Measurements from ENCODE around the gene SPATA13. TPM values are rescaled to one million over a fixed set of nuclear protein-coding genes. Genes with fewer than 3 reads are reported as not detected.

The SPATA13 gene
- total RNA-seq, 1 experiment from 2014 or later: 21.4 TPM

GRCh38 chr13:24175847-24176246, 15.3 kb downstream of the SPATA13 start:
- Histone ChIP-seq H3K79me2 (ENCODE audit: insufficient read depth, low read length) (peaks cover 97% of the 10 kb centered on the region), H3K27me3 (ENCODE audit: insufficient read depth, low read length) (no peaks in the 10 kb centered on the region), H3K9me3 (ENCODE audit: control insufficient read depth in 1 of 2, insufficient read depth in 1 of 2, low read depth in 1 of 2, low read length in 2 of 2) (no peaks in the 10 kb centered on the region), H3K4me3 (replicated peaks in 1 of 2; ENCODE audit: low read depth in 1 of 2, low read length in 2 of 2) (no peak overlapping the region), H3K4me2 (ENCODE audit: low read length) (no peak overlapping the region), H3K9me2 (ENCODE audit: insufficient read depth) (no peaks in the 10 kb centered on the region), H3K4me1 (ENCODE audit: control insufficient read depth in 1 of 2, insufficient read depth in 2 of 2, low read length in 2 of 2) (no peaks in the 10 kb centered on the region), H4K20me1 (ENCODE audit: insufficient read depth) (no peaks in the 10 kb centered on the region; the same call in 1 of the 2 replicates), H3K27ac (ENCODE audit: low read depth, low read length) (no peak overlapping the region), H3K36me3 (ENCODE audit: control insufficient read depth in 1 of 2, insufficient read depth in 2 of 2, low read length in 2 of 2) (0 out of 4 replicates have a peak, but pooled peaks cover 0 to 3% of the 10 kb centered on the region in 2 experiments), H2AFZ (ENCODE audit: low read depth, low read length, poor library complexity, severe bottlenecking) (no peak overlapping the region), H3K9ac (ENCODE audit: low read length) (no peak overlapping the region)
- BruUV-seq (replicated peaks): no TSS peak
- no peak for DNase-seq (ENCODE audit: low read depth, low spot score)
- ChIA-PET RAD21 (ENCODE audit: low non-redundant PET in 1 of 2, low total read pairs in 2 of 2, uncharacterized antibody in 2 of 2, unreplicated experiment in 2 of 2) (no interaction called here), CTCF (no interaction called here), POLR2A (no interaction called here)
- intact Hi-C loops (cut with micrococcal nuclease): no loop called here
- TF ChIP-seq POLR2A (IDR thresholded peaks at IDR 0.05; ENCODE audit: borderline replicate concordance, extremely low read depth, insufficient read depth, insufficient read length) (no peak), POLR2AphosphoS5 (IDR thresholded peaks at IDR 0.05; ENCODE audit: low read depth, low read length) (no peak), YY1 (IDR thresholded peaks at IDR 0.05; ENCODE audit: extremely low read depth, insufficient replicate concordance, low read depth, low read length) (no peak), CBX3 (IDR thresholded peaks at IDR 0.05; ENCODE audit: low read depth) (no peak), JUND (IDR thresholded peaks at IDR 0.05) (no peak), EZH2phosphoT487 (IDR thresholded peaks at IDR 0.05; ENCODE audit: borderline replicate concordance) (no peak), EZH2 (IDR thresholded peaks at IDR 0.05) (no peak), SP1 (IDR thresholded peaks at IDR 0.05; ENCODE audit: low read depth) (no peak), FOSL1 (IDR thresholded peaks at IDR 0.05; ENCODE audit: low read depth) (no peak), MAX (IDR thresholded peaks at IDR 0.05) (no peak), ZNF274 (IDR thresholded peaks at IDR 0.05; ENCODE audit: low read depth, low read length) (no peak), CTCF (IDR thresholded peaks at IDR 0.05 in 2 of 3, conservative IDR thresholded peaks at IDR 0.05 in 1 of 3; ENCODE audit: borderline replicate concordance in 1 of 3, insufficient read depth in 1 of 3, low read depth in 2 of 3, low read length in 2 of 3) (no peak), EGR1 (IDR thresholded peaks at IDR 0.05; ENCODE audit: low read depth) (no peak)
- ATAC-seq: no peak

Data from HCT116 (cell line).